ENCODE results near the gene DOK5. TPM values are rescaled to one million over a fixed set of nuclear protein-coding genes. Genes with fewer than 3 reads are reported as not detected.

DOK5 gene
- total RNA-seq, 6 experiments from 2014 or later, result 0.14 TPM; not detected in 5

GRCh38 chr20:54619682-54620081 is 144.3 kb downstream of the DOK5 start:
- H3K36me3 Mint-ChIP-seq (ENCODE audit: low read depth), result no peaks in the 10 kb centered on the region
- no peak overlapping the region for H3K27ac Mint-ChIP-seq
- DNase-seq, result no peak
- no peak overlapping the region for H3K4me3 Mint-ChIP-seq
- peaks cover 3% of the 10 kb centered on the region; the same call in 1 of the 2 replicates for H3K9me3 Mint-ChIP-seq
- H3K27me3 Mint-ChIP-seq (ENCODE audit: insufficient read depth), result no peaks in the 10 kb centered on the region; the same call in 1 of the 2 replicates
- H3K4me1 Mint-ChIP-seq (ENCODE audit: low read depth), result peaks cover 11% of the 10 kb centered on the region
- no peak for TF ChIP-seq CTCF (IDR thresholded peaks at IDR 0.05)

- H3K4me3 Mint-ChIP-seq, result no peak overlapping the region
- 0 out of 2 replicates have a peak, but pooled peaks cover 3% of the 10 kb centered on the region for H3K9me3 Mint-ChIP-seq
- no peaks in the 10 kb centered on the region for H3K36me3 Mint-ChIP-seq (ENCODE audit: low read depth)
- no peak for DNase-seq
- TF ChIP-seq CTCF (IDR thresholded peaks at IDR 0.05), result no peak
- H3K27ac Mint-ChIP-seq, result no peak overlapping the region
- no peaks in the 10 kb centered on the region; the same call in 1 of the 2 replicates for H3K27me3 Mint-ChIP-seq (ENCODE audit: insufficient read depth)
- H3K4me1 Mint-ChIP-seq (ENCODE audit: low read depth), result peaks cover 11% of the 10 kb centered on the region
These were observed 145.2 kb downstream of the DOK5 start for GRCh38 chr20:54620611-54621010.

GRCh38 chr20:54622333-54623295 is 147.2 kb downstream of the DOK5 start:
- no peaks in the 10 kb centered on the region; the same call in 1 of the 2 replicates for H3K27me3 Mint-ChIP-seq (ENCODE audit: insufficient read depth)
- no peak overlapping the region for H3K27ac Mint-ChIP-seq
- peaks cover 8% of the 10 kb centered on the region; the same call in 1 of the 2 replicates for H3K9me3 Mint-ChIP-seq
- H3K4me3 Mint-ChIP-seq, result peak overlapping the region; percentile 44
- no peaks in the 10 kb centered on the region for H3K36me3 Mint-ChIP-seq (ENCODE audit: low read depth)
- peak; percentile 9 for DNase-seq
- no peak for TF ChIP-seq CTCF (IDR thresholded peaks at IDR 0.05)
- H3K4me1 Mint-ChIP-seq (ENCODE audit: low read depth), result peaks cover 11% of the 10 kb centered on the region

DNA sequence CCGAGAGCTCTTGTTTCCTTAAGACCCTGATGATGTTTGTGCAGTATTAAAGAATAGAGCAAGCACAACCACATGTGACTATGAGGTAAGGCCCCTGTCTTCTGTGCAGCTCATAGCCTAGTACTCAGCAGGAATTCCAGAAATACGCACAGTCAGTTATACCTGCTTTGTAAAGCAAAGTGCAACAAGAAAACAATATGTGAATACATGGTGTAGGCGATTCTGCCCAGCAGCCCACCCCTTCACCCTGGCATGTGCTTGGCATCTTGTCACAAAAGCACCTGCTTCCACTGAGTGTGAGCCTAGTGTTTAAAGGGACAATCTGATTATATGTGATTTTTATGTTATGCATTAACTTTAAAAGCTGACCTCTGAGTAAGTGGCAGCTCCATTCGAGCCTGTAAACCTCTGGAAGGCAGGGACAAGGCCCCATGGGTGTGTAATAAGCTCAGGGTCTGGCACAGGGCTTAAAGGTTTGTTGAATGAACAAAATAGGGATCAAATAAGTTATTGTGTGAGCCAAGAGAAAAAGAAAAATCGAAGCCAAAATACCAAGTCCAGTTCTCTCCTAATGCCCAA is 148.7 kb downstream of the DOK5 start:
- Mint-ChIP-seq H3K36me3 (ENCODE audit: low read depth) (no peaks in the 10 kb centered on the region), H3K27me3 (ENCODE audit: insufficient read depth) (no peaks in the 10 kb centered on the region; the same call in 1 of the 2 replicates), H3K4me3 (no peak overlapping the region), H3K4me1 (ENCODE audit: low read depth) (peaks cover 11% of the 10 kb centered on the region), H3K27ac (no peak overlapping the region), H3K9me3 (peaks cover 8% of the 10 kb centered on the region; the same call in 1 of the 2 replicates)
- TF ChIP-seq CTCF (IDR thresholded peaks at IDR 0.05), result no peak
- DNase-seq, result no peak

GRCh38 chr20:54624706-54625390 is 149.5 kb downstream of the DOK5 start:
- Mint-ChIP-seq H3K9me3 (peaks cover 8% of the 10 kb centered on the region; the same call in 1 of the 2 replicates), H3K4me1 (ENCODE audit: low read depth) (peaks cover 11% of the 10 kb centered on the region), H3K4me3 (no peak overlapping the region), H3K36me3 (ENCODE audit: low read depth) (no peaks in the 10 kb centered on the region), H3K27me3 (ENCODE audit: insufficient read depth) (no peaks in the 10 kb centered on the region), H3K27ac (no peak overlapping the region)
- TF ChIP-seq CTCF (IDR thresholded peaks at IDR 0.05), result no peak
- no peak for DNase-seq
